GM23248 (cell line): ENCODE data around the gene CTSF. TPM values are rescaled to one million over a fixed set of nuclear protein-coding genes. Genes with fewer than 3 reads are reported as not detected.

ENCODE experiments used
- DNase-seq: peaks from one replicate; pipeline ENCODE4 v3.0.0-alpha.2; 2015
- H2AFZ ChIP-seq: fragments of 200-600 bp; sonication (generic); 2 replicates; pipeline ENCODE4 v1.6.1; 2016; ENCODE audit warnings: antibody characterized with exemption
- H3F3A ChIP-seq: fragments of 200-600 bp; sonication (generic); 2 replicates; pipeline ENCODE4 v1.6.1; 2016; ENCODE audit warnings: mild to moderate bottlenecking, antibody characterized with exemption, mixed run types; ENCODE audit not compliant: insufficient read depth
- H3K27ac ChIP-seq: fragments of 200-600 bp; sonication (generic); 2 replicates; pipeline ENCODE4 v1.5.1; 2016; ENCODE audit warnings: mild to moderate bottlenecking
- H3K27me3 ChIP-seq: fragments of 200-600 bp; sonication (generic); replicated peaks from 2 replicates; pipeline ENCODE4 v1.6.1; 2016; ENCODE audit warnings: mild to moderate bottlenecking; ENCODE audit not compliant: insufficient read depth
- H3K36me3 ChIP-seq: fragments of 200-600 bp; sonication (generic); 2 replicates; pipeline ENCODE4 v1.6.1; 2016; ENCODE audit warnings: low read depth, mild to moderate bottlenecking
- H3K4me1 ChIP-seq: fragments of 200-600 bp; sonication (generic); 2 replicates; pipeline ENCODE4 v1.6.1; 2016; ENCODE audit warnings: mild to moderate bottlenecking; ENCODE audit not compliant: insufficient read depth
- H3K4me2 ChIP-seq: fragments of 200-600 bp; sonication (generic); one replicate; pipeline ENCODE4 v1.6.1; 2016; ENCODE audit warnings: mild to moderate bottlenecking; ENCODE audit not compliant: unreplicated experiment
- H3K4me3 ChIP-seq: fragments of 200-600 bp; sonication (generic); 2 replicates; pipeline ENCODE4 v1.5.1; 2016; ENCODE audit warnings: mild to moderate bottlenecking
- H3K79me2 ChIP-seq: fragments of 200-600 bp; sonication (generic); 2 replicates; pipeline ENCODE4 v1.6.1; 2016; ENCODE audit warnings: mild to moderate bottlenecking; ENCODE audit not compliant: insufficient read depth
- H3K9ac ChIP-seq: fragments of 200-600 bp; sonication (generic); 2 replicates; pipeline ENCODE4 v1.6.1; 2016; ENCODE audit warnings: mild to moderate bottlenecking
- H3K9me2 ChIP-seq: fragments of 200-600 bp; sonication (generic); 2 replicates; pipeline ENCODE4 v1.6.1; 2016; ENCODE audit warnings: mixed run types, mild to moderate bottlenecking, moderate library complexity; ENCODE audit not compliant: insufficient read depth
- H3K9me3 ChIP-seq: fragments of 200-600 bp; sonication (generic); one replicate; pipeline ENCODE4 v1.6.1; 2017; ENCODE audit warnings: low read depth
- H4K20me1 ChIP-seq: fragments of 200-600 bp; sonication (generic); 2 replicates; pipeline ENCODE4 v1.6.0; 2016; ENCODE audit not compliant: insufficient read depth
- EZH2 ChIP-seq: fragments of 200-600 bp; sonication (generic); IDR thresholded peaks from 2 replicates; pipeline ENCODE4 v1.6.1; 2018; ENCODE audit warnings: antibody characterized with exemption, mild to moderate bottlenecking; ENCODE audit not compliant: insufficient read depth, poor library complexity, severe bottlenecking
- EZH2phosphoT487 ChIP-seq: fragments of 200-600 bp; sonication (generic); IDR thresholded peaks from 2 replicates; pipeline ENCODE4 v1.6.1; 2018; ENCODE audit warnings: antibody characterized with exemption, moderate library complexity, mild to moderate bottlenecking, low read depth; ENCODE audit not compliant: insufficient read depth
- WGBS, 2 experiments: methylation state at CpG; one replicate each; pipeline ENCODE4 v1.1.6; 2015 to 2017; ENCODE audit warnings: low lambda C conversion rate in 2 of 2, low coverage in 1 of 2; ENCODE audit errors: missing lambda C conversion rate in 2 of 2; 5-methylcytosine and 5-hydroxymethylcytosine counted together
- in situ Hi-C: fragments of 300-500 bp; cut with MboI; formaldehyde crosslinking; loops from 2 replicates; pipeline ENCODE4 v1.15.0; 2020
- polyA plus RNA-seq: library from polyadenylated mRNA; unstranded; fragments of >200 nt; fragmentation: Nextera tagmentation; extraction: Ambion mirVana; gene quantifications from 2 replicates; pipeline ENCODE4 v1.2.1, GENCODE V29; 2016
- total RNA-seq: library from RNA; depleted of rRNA; stranded (reverse); fragments of >200 nt; shearing (Covaris generic); gene quantifications from 2 replicates; pipeline ENCODE4 v1.2.3, GENCODE V29; 2014

CTSF gene
- total and polyA plus RNA-seq, 2 experiments from 2014 or later: 59.2 to 72.6 TPM

DNA sequence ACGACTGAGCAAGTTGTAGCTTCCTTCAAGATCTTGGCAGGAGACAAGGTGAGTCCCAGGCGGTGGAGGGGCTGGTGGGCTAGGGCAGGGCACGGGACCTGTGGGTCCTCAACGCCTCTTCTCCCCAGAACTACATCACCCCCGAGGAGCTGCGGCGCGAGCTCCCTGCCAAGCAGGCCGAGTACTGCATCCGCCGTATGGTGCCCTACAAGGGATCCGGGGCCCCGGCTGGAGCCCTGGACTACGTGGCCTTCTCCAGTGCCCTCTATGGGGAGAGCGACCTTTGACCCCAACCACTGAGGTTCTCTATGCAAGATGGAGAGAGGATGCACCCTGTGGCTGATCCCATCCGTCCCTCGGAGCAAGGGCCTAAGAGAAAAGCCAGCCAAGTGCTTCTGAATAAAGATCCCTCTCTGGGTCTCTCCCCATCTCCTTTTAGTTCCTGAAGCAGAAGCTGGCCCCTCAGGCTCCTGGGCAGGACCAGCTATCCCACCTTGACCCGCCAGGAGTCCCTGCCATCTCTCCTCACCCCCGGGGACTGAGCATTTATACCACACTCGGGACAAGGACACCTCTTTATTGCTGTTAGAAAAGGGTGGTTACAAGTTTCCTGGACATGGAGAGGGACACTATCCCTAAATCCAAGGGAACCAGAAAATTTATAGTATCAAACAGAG, 5.4 kb downstream of the CTSF start:
- H3K27ac ChIP-seq: no peak overlapping the region
- no peak overlapping the region for H3K9ac ChIP-seq
- H3K4me3 ChIP-seq: no peak overlapping the region
- H2AFZ ChIP-seq: no peak overlapping the region
- H3K4me1 ChIP-seq: no peaks in the 10 kb centered on the region
- no peak overlapping the region for H3K4me2 ChIP-seq
- no peaks in the 10 kb centered on the region for H3K36me3 ChIP-seq
- TF ChIP-seq EZH2 (no peak), EZH2phosphoT487 (no peak)
- no peaks in the 10 kb centered on the region for H3K9me3 ChIP-seq
- H3F3A ChIP-seq: no peaks in the 10 kb centered on the region
- peaks cover 9% of the 10 kb centered on the region for H3K27me3 ChIP-seq
- H3K79me2 ChIP-seq: no peaks in the 10 kb centered on the region
- in situ Hi-C loops: no loop called here
- 74 to 82% methylated on average over 20 of the region's 20 CpGs for WGBS, 2 experiments
- no peaks in the 10 kb centered on the region for H3K9me2 ChIP-seq
- H4K20me1 ChIP-seq: no peaks in the 10 kb centered on the region
- DNase-seq: no peak

GRCh38 chr11:66562275-66562674, 6.1 kb downstream of the CTSF start:
- Histone ChIP-seq H3K4me3 (no peak overlapping the region), H3K9ac (no peak overlapping the region), H3K27me3 (peaks cover 9% of the 10 kb centered on the region), H3K4me2 (no peak overlapping the region), H3K9me2 (no peaks in the 10 kb centered on the region), H2AFZ (no peak overlapping the region), H3K36me3 (no peaks in the 10 kb centered on the region), H3F3A (no peaks in the 10 kb centered on the region), H3K4me1 (no peaks in the 10 kb centered on the region), H3K79me2 (no peaks in the 10 kb centered on the region), H3K9me3 (no peaks in the 10 kb centered on the region), H4K20me1 (no peaks in the 10 kb centered on the region), H3K27ac (no peak overlapping the region)
- in situ Hi-C loops: no loop called here
- WGBS, 2 experiments: 42 to 69% methylated on average over 2 of the region's 2 CpGs
- TF ChIP-seq EZH2 (no peak), EZH2phosphoT487 (no peak)
- no peak for DNase-seq

- H3K36me3 ChIP-seq: no peaks in the 10 kb centered on the region
- H3K27ac ChIP-seq: no peak overlapping the region
- no peaks in the 10 kb centered on the region for H3K9me2 ChIP-seq
- no peak overlapping the region for H2AFZ ChIP-seq
- no peaks in the 10 kb centered on the region for H3K9me3 ChIP-seq
- 90 to 97% methylated on average over 8 to 9 of the region's 9 CpGs for WGBS, 2 experiments
- H4K20me1 ChIP-seq: no peaks in the 10 kb centered on the region
- no peak overlapping the region for H3K4me2 ChIP-seq
- no peaks in the 10 kb centered on the region for H3K4me1 ChIP-seq
- no peaks in the 10 kb centered on the region for H3F3A ChIP-seq
- H3K27me3 ChIP-seq: peaks cover 9% of the 10 kb centered on the region
- DNase-seq: no peak
- TF ChIP-seq EZH2phosphoT487: no peak
- H3K4me3 ChIP-seq: no peak overlapping the region
- in situ Hi-C loops: no loop called here
- no peak overlapping the region for H3K9ac ChIP-seq
- H3K79me2 ChIP-seq: no peaks in the 10 kb centered on the region
Measured at GRCh38 chr11:66561975-66562248, 6.5 kb downstream of the CTSF start.

GRCh38 chr11:66561178-66561974, 7.0 kb downstream of the CTSF start:
- no peak for DNase-seq
- no peak for TF ChIP-seq EZH2
- no peak for TF ChIP-seq EZH2phosphoT487
- Histone ChIP-seq H3K4me1 (no peaks in the 10 kb centered on the region), H4K20me1 (no peaks in the 10 kb centered on the region), H3K27ac (no peak overlapping the region), H3K4me2 (no peak overlapping the region), H3F3A (no peaks in the 10 kb centered on the region), H3K4me3 (no peak overlapping the region), H2AFZ (no peak overlapping the region), H3K79me2 (no peaks in the 10 kb centered on the region), H3K27me3 (peaks cover 9% of the 10 kb centered on the region), H3K9ac (no peak overlapping the region), H3K9me3 (no peaks in the 10 kb centered on the region), H3K9me2 (no peaks in the 10 kb centered on the region), H3K36me3 (no peaks in the 10 kb centered on the region)
- 84 to 85% methylated on average over 14 of the region's 14 CpGs for WGBS, 2 experiments
- in situ Hi-C loops: no loop called here
